ENCODE measurements around the gene LAMA4.

LAMA4 gene

DNA sequence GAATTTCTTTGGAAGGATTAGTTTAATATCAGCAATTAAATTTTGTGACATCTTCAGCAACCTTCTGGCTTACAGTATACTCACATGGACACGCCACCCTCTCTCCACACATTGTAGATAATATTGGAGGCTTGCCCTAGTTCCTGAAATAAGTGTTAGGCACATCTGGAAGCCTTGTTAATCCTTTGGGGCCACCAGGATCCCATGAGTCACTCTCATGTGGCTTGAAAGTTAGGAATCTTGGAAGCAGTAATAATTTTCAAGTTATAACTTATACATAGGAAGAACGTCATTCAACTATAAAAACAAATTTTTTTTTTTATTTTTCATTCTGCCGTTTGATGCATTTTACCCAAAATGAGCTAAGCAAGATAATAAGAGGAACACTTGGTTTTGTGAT lies 20.5 kb downstream of the LAMA4 start:
- DNase-seq (ENCODE audit: low read depth) = peak; percentile 99
- TF ChIP-seq, protein P1, sequence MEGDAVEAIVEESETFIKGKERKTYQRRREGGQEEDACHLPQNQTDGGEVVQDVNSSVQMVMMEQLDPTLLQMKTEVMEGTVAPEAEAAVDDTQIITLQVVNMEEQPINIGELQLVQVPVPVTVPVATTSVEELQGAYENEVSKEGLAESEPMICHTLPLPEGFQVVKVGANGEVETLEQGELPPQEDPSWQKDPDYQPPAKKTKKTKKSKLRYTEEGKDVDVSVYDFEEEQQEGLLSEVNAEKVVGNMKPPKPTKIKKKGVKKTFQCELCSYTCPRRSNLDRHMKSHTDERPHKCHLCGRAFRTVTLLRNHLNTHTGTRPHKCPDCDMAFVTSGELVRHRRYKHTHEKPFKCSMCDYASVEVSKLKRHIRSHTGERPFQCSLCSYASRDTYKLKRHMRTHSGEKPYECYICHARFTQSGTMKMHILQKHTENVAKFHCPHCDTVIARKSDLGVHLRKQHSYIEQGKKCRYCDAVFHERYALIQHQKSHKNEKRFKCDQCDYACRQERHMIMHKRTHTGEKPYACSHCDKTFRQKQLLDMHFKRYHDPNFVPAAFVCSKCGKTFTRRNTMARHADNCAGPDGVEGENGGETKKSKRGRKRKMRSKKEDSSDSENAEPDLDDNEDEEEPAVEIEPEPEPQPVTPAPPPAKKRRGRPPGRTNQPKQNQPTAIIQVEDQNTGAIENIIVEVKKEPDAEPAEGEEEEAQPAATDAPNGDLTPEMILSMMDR (conservative IDR thresholded peaks at IDR 0.05; ENCODE audit: control insufficient read depth, insufficient read depth, low read depth, low read length) = no peak
- no peak overlapping the region for H3K4me3 ChIP-seq (ENCODE audit: control insufficient read depth, low read depth, low read length)

DNA sequence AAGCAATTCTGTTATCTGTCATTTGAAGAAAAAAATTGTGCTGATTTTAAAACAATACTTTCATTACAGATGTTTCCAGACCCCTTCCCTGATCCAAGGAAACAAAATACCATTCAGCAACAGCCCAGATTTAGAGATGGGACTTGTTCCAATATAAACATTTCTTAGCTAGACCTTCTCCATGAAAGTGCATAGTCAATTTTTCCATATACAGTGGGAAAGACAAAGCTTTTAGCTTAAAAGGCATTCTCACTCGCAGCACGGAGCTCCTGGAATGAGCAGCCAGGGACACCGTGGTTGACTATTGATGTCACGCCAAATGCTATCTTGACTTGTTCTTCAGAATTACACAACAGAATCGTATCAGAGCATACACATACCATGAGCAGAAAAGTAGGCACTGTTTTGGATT lies 21.5 kb downstream of the LAMA4 start:
- DNase-seq (ENCODE audit: low read depth) = peak; percentile 88
- TF ChIP-seq, protein P1 (conservative IDR thresholded peaks at IDR 0.05; ENCODE audit: control insufficient read depth, insufficient read depth, low read depth, low read length) = no peak
- H3K4me3 ChIP-seq (ENCODE audit: control insufficient read depth, low read depth, low read length) = no peak overlapping the region

DNA sequence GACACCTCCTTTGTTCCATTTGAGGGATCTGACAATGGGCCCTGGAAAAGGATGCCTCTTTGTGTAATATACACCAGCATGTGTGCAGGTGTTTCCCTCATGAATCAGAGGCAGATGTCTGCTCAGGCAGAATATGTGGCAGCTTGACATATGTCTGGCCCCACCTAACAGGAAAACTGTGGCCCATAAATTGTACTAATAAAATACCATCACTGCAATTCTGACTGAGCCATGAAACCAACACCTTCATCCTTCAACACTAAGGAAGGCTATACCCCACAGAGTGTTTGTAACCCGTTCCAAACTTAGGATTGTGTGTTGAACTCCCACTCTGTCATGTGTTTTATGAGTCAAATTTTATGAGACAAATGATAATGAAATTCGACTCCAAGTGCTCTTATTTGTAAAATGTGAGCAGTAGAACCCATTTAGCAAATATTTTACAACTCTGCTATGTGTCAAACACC lies 22.7 kb downstream of the LAMA4 start:
- H3K4me3 ChIP-seq (ENCODE audit: control insufficient read depth, low read depth, low read length) = no peak overlapping the region
- DNase-seq (ENCODE audit: low read depth) = peak; percentile 85
- TF ChIP-seq, protein P1 (conservative IDR thresholded peaks at IDR 0.05; ENCODE audit: control insufficient read depth, insufficient read depth, low read depth, low read length) = no peak

DNA sequence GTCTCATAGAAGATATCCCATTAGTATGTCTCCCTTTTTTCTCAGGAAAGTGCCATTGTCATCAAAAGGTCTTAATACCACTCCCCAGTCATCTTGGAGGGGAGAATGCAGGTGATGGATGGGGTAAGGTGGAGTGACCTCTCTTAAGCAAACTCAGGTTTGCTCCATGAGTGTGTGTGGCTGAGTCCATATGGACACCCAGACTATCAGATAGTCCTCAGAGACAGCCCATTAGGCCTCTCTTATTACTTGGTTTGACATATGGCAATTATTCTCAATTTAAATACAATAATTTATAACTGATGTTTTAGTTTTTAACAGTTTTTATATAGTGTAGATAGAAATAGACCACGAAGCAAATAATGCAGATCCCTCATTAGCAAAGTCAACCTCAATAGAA lies 23.2 kb downstream of the LAMA4 start:
- no peak for DNase-seq (ENCODE audit: low read depth)
- H3K4me3 ChIP-seq (ENCODE audit: control insufficient read depth, low read depth, low read length) = no peak overlapping the region
- TF ChIP-seq, protein P1 (conservative IDR thresholded peaks at IDR 0.05; ENCODE audit: control insufficient read depth, insufficient read depth, low read depth, low read length) = no peak

DNA sequence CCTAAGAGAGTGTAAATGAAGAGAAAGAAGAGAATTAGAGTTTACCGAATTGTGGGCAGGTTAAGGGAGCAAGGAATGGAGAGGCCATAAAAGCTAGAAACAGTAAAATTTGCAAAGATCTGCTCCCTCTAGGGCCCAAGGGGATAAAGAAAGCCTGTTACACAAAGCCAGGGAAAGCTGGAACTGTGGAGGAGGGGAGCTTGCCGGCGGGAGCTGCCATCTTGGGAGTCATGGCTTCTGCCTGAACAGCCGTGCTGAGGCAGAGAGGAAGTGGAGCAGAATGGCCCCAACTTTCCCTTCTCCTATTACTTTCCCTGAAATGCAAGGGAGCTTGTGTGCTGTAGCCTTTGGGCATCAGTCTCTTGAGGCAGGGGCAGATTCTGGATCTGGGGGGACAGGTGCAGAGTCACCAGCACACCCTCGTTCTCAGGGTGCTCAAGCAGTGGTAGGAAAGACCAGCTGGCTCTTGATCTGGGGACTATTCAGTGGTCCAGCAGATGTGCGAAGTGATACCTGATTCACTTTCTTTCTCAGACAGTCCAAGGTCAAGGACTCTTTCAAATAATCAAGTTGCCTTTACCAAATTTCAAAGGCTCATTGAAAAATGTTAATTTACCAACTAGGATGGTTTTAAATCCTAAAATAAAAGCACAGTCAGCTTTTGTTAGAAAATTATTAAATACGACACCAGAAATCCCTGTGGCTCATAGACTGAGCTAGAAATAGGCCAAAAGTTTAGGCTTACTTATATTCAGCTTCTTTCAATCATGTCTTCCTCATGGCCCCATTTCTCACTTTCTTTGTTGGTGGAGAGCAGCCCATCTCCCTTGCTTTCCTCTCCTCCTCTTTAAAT lies 25.7 kb downstream of the LAMA4 start:
- TF ChIP-seq, protein P1 (conservative IDR thresholded peaks at IDR 0.05; ENCODE audit: control insufficient read depth, insufficient read depth, low read depth, low read length) = no peak
- no peak overlapping the region for H3K4me3 ChIP-seq (ENCODE audit: control insufficient read depth, low read depth, low read length)
- DNase-seq (ENCODE audit: low read depth) = no peak

DNA sequence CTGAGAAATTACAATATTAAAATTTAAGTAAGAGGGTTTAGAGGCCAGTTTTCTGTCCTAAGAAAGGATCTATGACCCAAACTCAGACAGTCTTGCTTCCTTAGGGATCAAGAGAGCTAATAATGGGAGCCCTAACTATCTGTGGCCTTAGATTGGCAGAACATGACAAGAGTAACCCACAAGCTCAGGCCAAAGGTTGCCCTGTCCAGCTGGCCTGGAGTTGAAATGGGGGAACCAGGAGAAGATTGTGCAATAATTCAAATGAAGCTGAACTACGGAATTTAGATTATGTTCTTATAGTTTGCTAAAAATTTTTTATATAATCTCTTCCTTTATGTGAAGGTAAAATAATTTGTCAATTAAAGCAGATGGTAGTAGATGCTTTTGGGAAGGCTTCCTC lies 26.4 kb downstream of the LAMA4 start:
- no peak overlapping the region for H3K4me3 ChIP-seq (ENCODE audit: control insufficient read depth, low read depth, low read length)
- TF ChIP-seq, protein P1 (conservative IDR thresholded peaks at IDR 0.05; ENCODE audit: control insufficient read depth, insufficient read depth, low read depth, low read length) = no peak
- no peak for DNase-seq (ENCODE audit: low read depth)

Data from fibroblast of mammary gland (primary cell).